ENCODE measurements around the gene REXO4. TPM values are rescaled to one million over a fixed set of nuclear protein-coding genes. Genes with fewer than 3 reads are reported as not detected.

The REXO4 gene, protein sequence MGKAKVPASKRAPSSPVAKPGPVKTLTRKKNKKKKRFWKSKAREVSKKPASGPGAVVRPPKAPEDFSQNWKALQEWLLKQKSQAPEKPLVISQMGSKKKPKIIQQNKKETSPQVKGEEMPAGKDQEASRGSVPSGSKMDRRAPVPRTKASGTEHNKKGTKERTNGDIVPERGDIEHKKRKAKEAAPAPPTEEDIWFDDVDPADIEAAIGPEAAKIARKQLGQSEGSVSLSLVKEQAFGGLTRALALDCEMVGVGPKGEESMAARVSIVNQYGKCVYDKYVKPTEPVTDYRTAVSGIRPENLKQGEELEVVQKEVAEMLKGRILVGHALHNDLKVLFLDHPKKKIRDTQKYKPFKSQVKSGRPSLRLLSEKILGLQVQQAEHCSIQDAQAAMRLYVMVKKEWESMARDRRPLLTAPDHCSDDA
- polyA plus RNA-seq (2011; rRNA removed) (22.7 and 24.0 TPM in 2 replicates), polyA minus RNA-seq (2011; rRNA and poly(A)+ RNA removed) (9.6 and 11.7 TPM in 2 replicates)

DNA sequence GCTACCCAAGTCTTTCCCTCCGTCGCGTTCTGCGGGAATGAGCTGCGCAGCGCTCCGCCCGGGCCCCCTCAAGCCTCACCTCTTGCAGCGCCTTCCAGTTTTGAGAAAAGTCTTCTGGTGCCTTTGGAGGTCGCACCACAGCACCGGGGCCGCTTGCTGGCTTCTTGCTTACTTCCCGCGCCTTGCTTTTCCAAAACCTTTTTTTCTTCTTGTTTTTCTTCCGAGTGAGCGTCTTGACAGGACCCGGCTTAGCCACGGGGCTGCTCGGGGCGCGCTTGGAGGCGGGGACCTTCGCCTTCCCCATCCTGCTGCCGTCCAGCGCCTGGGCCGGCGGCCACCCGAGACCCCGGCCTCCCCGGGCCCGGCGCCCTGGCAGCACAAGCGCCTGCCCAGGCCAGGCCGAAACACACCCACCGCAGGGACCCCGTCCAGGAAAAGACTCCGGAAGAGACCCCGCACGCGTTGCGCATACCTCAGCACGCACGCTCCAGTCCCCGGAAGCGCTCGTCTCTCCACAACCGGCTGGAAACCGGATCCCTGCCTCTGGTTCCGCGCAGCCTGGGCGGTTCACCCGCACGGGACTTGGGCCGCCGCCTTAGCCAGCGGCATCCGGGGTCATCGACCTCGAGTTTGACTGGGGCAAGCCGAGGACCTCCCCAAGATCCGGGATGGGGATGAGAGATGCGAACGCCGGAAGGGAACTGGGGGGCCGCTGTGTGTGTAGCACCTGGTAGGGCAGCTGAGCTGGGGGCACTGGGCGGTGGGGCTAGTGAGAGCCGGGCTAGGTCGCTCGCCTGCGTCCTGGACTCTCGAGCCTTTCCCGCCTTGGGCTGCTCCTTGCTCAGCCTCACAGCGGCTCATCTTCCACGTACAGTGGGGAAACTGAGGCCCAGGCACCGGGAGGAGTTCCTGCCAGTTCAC is at the start of gene REXO4:
REXO4 (minus strand) TSS at position 470 of the 921 bp plus-strand sequence; CDS start at position 304, 166 bp downstream.
- CTCF ChIA-PET: interaction anchor here (0.8 to 3.0 kb wide), 3 partner anchors 9 to 43 kb away, joined by 3 to 13 read pairs (median 3); no protein-coding TSS in a partner anchor
- POLR2A ChIA-PET: no interaction called here

DNA sequence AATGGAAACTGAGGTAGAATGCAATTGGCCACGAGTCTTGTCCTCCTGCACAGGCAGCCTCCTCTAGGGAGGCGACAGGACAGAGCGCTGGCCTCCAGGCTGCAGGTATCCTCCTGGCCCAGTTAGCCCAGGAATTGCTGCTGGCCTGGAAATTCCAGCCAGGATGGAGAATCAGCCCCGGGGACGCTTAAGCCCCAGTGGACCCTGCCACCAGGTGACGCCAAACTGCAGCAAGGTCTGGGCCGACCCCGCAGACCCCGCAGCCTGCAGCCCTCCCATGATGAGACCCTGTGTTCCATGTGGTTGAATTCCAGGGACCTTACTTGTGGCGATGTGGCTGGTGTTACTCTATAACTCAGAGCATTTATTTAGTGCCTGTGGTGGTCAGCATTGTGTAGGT is 49.3 kb upstream of the REXO4 start:
- no peak overlapping the region for H3K4me3 ChIP-seq (ENCODE audit: low read depth, low read length)
- CTCF ChIA-PET: interaction anchor here (1.2 to 1.4 kb wide), 2 partner anchors 11 to 19 kb away, joined by 5 read pairs; no protein-coding TSS in a partner anchor
- peaks cover 1% of the 10 kb centered on the region; the same call in 1 of the 2 replicates for H3K36me3 ChIP-seq (ENCODE audit: control insufficient read depth, insufficient read depth, low read length)
- no peak for DNase-seq (ENCODE audit: low read depth)
- POLR2A ChIA-PET: no interaction called here
- no peaks in the 10 kb centered on the region for H3K27me3 ChIP-seq (ENCODE audit: control insufficient read depth, insufficient read depth, low read length)
- TF ChIP-seq, protein P1, sequence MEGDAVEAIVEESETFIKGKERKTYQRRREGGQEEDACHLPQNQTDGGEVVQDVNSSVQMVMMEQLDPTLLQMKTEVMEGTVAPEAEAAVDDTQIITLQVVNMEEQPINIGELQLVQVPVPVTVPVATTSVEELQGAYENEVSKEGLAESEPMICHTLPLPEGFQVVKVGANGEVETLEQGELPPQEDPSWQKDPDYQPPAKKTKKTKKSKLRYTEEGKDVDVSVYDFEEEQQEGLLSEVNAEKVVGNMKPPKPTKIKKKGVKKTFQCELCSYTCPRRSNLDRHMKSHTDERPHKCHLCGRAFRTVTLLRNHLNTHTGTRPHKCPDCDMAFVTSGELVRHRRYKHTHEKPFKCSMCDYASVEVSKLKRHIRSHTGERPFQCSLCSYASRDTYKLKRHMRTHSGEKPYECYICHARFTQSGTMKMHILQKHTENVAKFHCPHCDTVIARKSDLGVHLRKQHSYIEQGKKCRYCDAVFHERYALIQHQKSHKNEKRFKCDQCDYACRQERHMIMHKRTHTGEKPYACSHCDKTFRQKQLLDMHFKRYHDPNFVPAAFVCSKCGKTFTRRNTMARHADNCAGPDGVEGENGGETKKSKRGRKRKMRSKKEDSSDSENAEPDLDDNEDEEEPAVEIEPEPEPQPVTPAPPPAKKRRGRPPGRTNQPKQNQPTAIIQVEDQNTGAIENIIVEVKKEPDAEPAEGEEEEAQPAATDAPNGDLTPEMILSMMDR (IDR thresholded peaks at IDR 0.05; ENCODE audit: insufficient read depth, low read depth, low read length): no peak

More for the DNA sequence above, at the start of gene REXO4:
- peaks cover 9% of the 10 kb centered on the region for H3K36me3 ChIP-seq (ENCODE audit: control insufficient read depth, insufficient read depth, low read length)
- TF ChIP-seq, protein P1 (IDR thresholded peaks at IDR 0.05; ENCODE audit: insufficient read depth, low read depth, low read length): no peak
- H3K4me3 ChIP-seq (ENCODE audit: low read depth, low read length): peak within 1 kb of the TSS; percentile 86
- peak; percentile 23 for DNase-seq (ENCODE audit: low read depth)
- H3K27me3 ChIP-seq (ENCODE audit: control insufficient read depth, insufficient read depth, low read length): no peaks in the 10 kb centered on the region

DNA sequence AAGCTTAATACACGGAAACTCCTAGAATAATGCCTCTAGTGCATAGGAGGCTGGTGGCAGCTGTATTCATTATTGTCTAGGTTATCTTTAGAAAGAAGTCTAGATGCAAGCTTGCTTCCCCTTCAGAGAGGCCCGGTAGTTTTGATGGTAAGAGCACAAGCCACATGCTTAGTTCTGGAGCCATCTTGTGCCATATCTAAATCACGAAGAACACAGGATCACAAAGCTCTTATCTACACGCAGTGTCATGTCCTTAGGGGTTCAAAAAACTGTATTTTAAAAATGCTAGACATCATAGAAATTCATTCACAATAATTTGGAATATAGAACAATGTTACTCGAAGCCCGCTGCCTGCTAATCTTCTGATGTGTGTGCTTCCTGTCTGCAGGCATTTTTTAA is 48.2 kb upstream of the REXO4 start:
- ChIA-PET POLR2A (no interaction called here), CTCF (interaction anchor here (0.7 kb wide), 1 partner anchor 66 kb away, joined by 3 read pairs; no protein-coding TSS in a partner anchor)
- TF ChIP-seq, protein P1 (IDR thresholded peaks at IDR 0.05; ENCODE audit: insufficient read depth, low read depth, low read length): no peak
- Histone ChIP-seq H3K4me3 (ENCODE audit: low read depth, low read length) (no peak overlapping the region), H3K36me3 (ENCODE audit: control insufficient read depth, insufficient read depth, low read length) (peaks cover 1% of the 10 kb centered on the region; the same call in 1 of the 2 replicates), H3K27me3 (ENCODE audit: control insufficient read depth, insufficient read depth, low read length) (no peaks in the 10 kb centered on the region)
- no peak for DNase-seq (ENCODE audit: low read depth)

DNA sequence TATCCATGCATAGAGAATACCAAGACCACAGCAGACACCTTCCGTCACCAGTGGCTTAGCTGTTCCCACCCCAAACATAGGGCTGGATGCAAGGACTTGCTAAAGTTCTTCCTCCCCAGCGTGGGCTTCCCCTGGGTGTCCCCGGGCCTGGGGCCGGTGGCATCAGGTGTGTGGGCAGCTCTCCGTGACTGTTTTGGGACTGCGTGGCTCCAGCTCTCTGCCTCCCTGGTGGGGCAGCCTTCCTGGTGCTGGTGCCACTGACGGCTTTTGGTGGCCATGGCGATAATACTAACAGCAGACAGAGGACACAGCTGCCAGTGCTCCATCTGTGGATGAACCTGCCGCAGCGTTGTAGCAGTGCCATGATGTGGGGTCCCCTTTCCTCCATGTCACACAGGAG is 46.8 kb upstream of the REXO4 start:
- no peak for DNase-seq (ENCODE audit: low read depth)
- Histone ChIP-seq H3K4me3 (ENCODE audit: low read depth, low read length) (no peak overlapping the region), H3K27me3 (ENCODE audit: control insufficient read depth, insufficient read depth, low read length) (no peaks in the 10 kb centered on the region), H3K36me3 (ENCODE audit: control insufficient read depth, insufficient read depth, low read length) (peaks cover 1% of the 10 kb centered on the region; the same call in 1 of the 2 replicates)
- CTCF ChIA-PET: no interaction called here
- TF ChIP-seq, protein P1 (IDR thresholded peaks at IDR 0.05; ENCODE audit: insufficient read depth, low read depth, low read length): no peak
- POLR2A ChIA-PET: no interaction called here
